Right atrium auricular region (tissue), 2 donors: ENCODE measurements around the gene RBM12. TPM values are rescaled to one million over a fixed set of nuclear protein-coding genes. Genes with fewer than 3 reads are reported as not detected.

ENCODE experiments used
- DNase-seq: peaks from one replicate; pipeline ENCODE4 v3.0.0-alpha.2; 2019; ENCODE audit warnings: low spot score
- H3K27ac ChIP-seq, 2 donors: fragments of 200-600 bp; sonication (generic); 1 replicate in 1 of 2; 2 replicates in 1 of 2; pipeline ENCODE4 v1.5.1; 2016 to 2019
- H3K27me3 ChIP-seq, 2 donors: fragments of 200-600 bp; sonication (generic); one replicate each; pipeline versions ENCODE4 v1.5.1 to v1.6.0; 2017 to 2019
- H3K36me3 ChIP-seq: fragments of 200-600 bp; sonication (generic); one replicate; pipeline ENCODE4 v1.5.1; 2016
- H3K4me1 ChIP-seq, 2 donors: fragments of 200-600 bp; sonication (generic); one replicate each; pipeline versions ENCODE4 v1.5.1 to v1.6.0; 2017 to 2019
- H3K4me3 ChIP-seq, 2 donors: fragments of 200-600 bp; sonication (generic); 1 replicate in 1 of 2; 2 replicates in 1 of 2; pipeline ENCODE4 v1.5.1; 2017 to 2019; ENCODE audit warnings: mild to moderate bottlenecking in 1 of 2, moderate library complexity in 1 of 2
- H3K9me3 ChIP-seq, 2 donors: fragments of 200-600 bp; sonication (generic); one replicate each; pipeline ENCODE4 v1.5.1; 2019
- CTCF ChIP-seq, 2 donors: fragments of 200-600 bp; sonication (generic); IDR thresholded peaks; one replicate each; pipeline ENCODE4 v1.5.1; 2019; ENCODE audit warnings: antibody characterized with exemption in 2 of 2
- total RNA-seq, 2 donors: library from RNA; depleted of rRNA; stranded (reverse); fragments of >200 nt; gene quantifications; one replicate each; pipeline ENCODE4 v1.1.0, GENCODE V29; 2016

Gene RBM12
- total RNA-seq, 2 donors from 2014 or later = 18.4 to 20.9 TPM

- Histone ChIP-seq H3K36me3 (no peaks in the 10 kb centered on the region), H3K27me3 (no peaks in the 10 kb centered on the region), H3K4me3 (no peak overlapping the region), H3K4me1 (peaks cover 0 to 11% of the 10 kb centered on the region in 2 donors), H3K9me3 (no peaks in the 10 kb centered on the region), H3K27ac (no peak overlapping the region)
- DNase-seq = no peak
- TF ChIP-seq CTCF (IDR thresholded peaks at IDR 0.05) = no peak
Observed at GRCh38 chr20:35641743-35642142, 23.0 kb downstream of the RBM12 start.

GRCh38 chr20:35640724-35641123, 24.0 kb downstream of the RBM12 start:
- no peaks in the 10 kb centered on the region for H3K9me3 ChIP-seq
- no peaks in the 10 kb centered on the region for H3K36me3 ChIP-seq
- TF ChIP-seq CTCF (IDR thresholded peaks at IDR 0.05) = no peak
- peaks cover 0 to 18% of the 10 kb centered on the region in 2 donors for H3K4me1 ChIP-seq
- DNase-seq = no peak
- no peak overlapping the region for H3K4me3 ChIP-seq
- H3K27me3 ChIP-seq = no peaks in the 10 kb centered on the region
- H3K27ac ChIP-seq = no peak overlapping the region

- TF ChIP-seq CTCF (IDR thresholded peaks at IDR 0.05) = no peak
- Histone ChIP-seq H3K4me3 (no peak overlapping the region), H3K4me1 (peaks cover 0 to 24% of the 10 kb centered on the region in 2 donors)
Observed at GRCh38 chr20:35638751-35639150, 25.9 kb downstream of the RBM12 start.

GRCh38 chr20:35637276-35637675, 27.4 kb downstream of the RBM12 start:
- peaks cover 3% of the 10 kb centered on the region for H3K36me3 ChIP-seq
- H3K27ac ChIP-seq = no peak overlapping the region
- no peak overlapping the region for H3K4me3 ChIP-seq
- no peaks in the 10 kb centered on the region for H3K9me3 ChIP-seq
- H3K4me1 ChIP-seq = peaks cover 0 to 24% of the 10 kb centered on the region in 2 donors
- no peaks in the 10 kb centered on the region for H3K27me3 ChIP-seq
- no peak for TF ChIP-seq CTCF (IDR thresholded peaks at IDR 0.05)
- no peak for DNase-seq

More at GRCh38 chr20:35638751-35639150, 25.9 kb downstream of the RBM12 start:
- Histone ChIP-seq H3K27me3 (no peaks in the 10 kb centered on the region), H3K36me3 (no peaks in the 10 kb centered on the region), H3K9me3 (no peaks in the 10 kb centered on the region), H3K27ac (no peak overlapping the region)
- DNase-seq = no peak

GRCh38 chr20:35636095-35636494, 28.6 kb downstream of the RBM12 start:
- peaks cover 15% of the 10 kb centered on the region for H3K36me3 ChIP-seq
- no peak for DNase-seq
- no peak overlapping the region for H3K27ac ChIP-seq
- H3K27me3 ChIP-seq = no peaks in the 10 kb centered on the region
- no peak for TF ChIP-seq CTCF (IDR thresholded peaks at IDR 0.05)
- H3K4me3 ChIP-seq = no peak overlapping the region
- peaks cover 0 to 24% of the 10 kb centered on the region in 2 donors for H3K4me1 ChIP-seq
- no peaks in the 10 kb centered on the region for H3K9me3 ChIP-seq

- Histone ChIP-seq H3K27me3 (no peaks in the 10 kb centered on the region), H3K27ac (no peak overlapping the region), H3K9me3 (no peaks in the 10 kb centered on the region), H3K36me3 (peaks cover 19% of the 10 kb centered on the region), H3K4me1 (peaks cover 0 to 24% of the 10 kb centered on the region in 2 donors), H3K4me3 (no peak overlapping the region)
- no peak for DNase-seq
- no peak for TF ChIP-seq CTCF (IDR thresholded peaks at IDR 0.05)
Observed at GRCh38 chr20:35635652-35636051, 29.0 kb downstream of the RBM12 start.
